Measurements from ENCODE around the gene MGA. TPM values are rescaled to one million over a fixed set of nuclear protein-coding genes. Genes with fewer than 3 reads are reported as not detected.

MGA gene
- polyA plus RNA-seq, 1 donor from 2014 or later = 17.8 TPM

DNA sequence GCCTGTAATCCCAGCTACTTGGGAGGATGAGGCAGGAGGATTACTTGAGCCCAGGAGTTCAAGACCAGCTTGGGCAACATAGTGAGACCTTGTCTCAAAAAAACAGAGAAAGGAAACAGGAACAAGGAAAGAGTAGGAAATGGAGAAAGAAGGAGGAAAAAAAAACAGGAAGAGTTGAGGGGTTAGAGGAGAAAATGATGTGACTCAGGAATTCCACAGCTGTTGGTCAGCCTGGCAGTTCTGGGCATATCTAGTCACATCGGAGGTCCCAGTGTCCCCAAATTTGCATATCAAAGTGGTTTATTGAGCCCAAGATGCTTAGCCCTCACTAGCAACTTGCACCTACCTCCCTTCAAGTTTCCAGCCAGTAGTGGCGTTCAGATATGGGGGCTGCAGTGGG lies 148.9 kb downstream of the MGA start:
- peaks cover 1% of the 10 kb centered on the region for H3K36me3 Mint-ChIP-seq
- H3K4me3 Mint-ChIP-seq = no peak overlapping the region

DNA sequence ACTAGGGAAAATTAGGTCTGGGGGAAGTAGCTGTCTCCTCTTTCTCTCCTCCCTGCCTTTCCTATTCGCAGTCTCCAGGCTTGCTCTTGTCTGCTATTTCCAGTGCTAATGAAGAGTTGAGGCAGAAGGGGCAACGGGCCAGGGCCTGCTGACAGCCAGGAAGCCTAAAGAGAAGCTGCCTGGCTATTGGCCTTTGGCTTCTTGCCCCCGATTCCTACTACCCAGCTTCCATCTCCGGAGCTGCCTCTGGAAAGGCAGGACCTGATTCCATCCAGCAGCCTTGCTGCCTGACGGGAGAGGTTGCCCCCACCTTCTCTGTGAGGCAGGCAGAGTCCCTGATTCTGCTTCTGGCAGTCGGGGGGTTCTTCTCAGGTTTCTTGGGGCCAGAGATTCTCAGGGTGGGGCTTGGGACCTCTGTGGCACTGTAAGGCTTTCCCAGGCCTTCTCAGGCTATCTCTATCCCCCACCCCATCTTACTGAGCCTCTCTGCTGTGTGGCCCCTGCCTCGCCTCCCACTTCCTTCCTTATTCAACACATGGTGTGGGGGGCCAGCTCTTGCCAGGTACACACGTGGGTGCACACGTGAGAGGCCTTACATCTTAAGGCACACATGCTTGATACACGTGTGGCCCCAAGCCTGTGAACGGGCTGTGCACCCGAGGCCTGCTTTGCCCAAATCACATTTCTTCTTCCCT lies 149.5 kb downstream of the MGA start:
- Mint-ChIP-seq H3K4me3 (no peak overlapping the region), H3K27ac (no peak overlapping the region), H3K9me3 (no peaks in the 10 kb centered on the region), H3K27me3 (no peaks in the 10 kb centered on the region), H3K4me1 (peaks cover 5 to 6% (median 6%) of the 10 kb centered on the region in 3 donors), H3K36me3 (peaks cover 1% of the 10 kb centered on the region)

More for the DNA sequence above, 148.9 kb downstream of the MGA start:
- H3K9me3 Mint-ChIP-seq = no peaks in the 10 kb centered on the region
- no peak overlapping the region for H3K27ac Mint-ChIP-seq
- no peaks in the 10 kb centered on the region for H3K27me3 Mint-ChIP-seq
- peaks cover 5 to 6% (median 6%) of the 10 kb centered on the region in 3 donors for H3K4me1 Mint-ChIP-seq

DNA sequence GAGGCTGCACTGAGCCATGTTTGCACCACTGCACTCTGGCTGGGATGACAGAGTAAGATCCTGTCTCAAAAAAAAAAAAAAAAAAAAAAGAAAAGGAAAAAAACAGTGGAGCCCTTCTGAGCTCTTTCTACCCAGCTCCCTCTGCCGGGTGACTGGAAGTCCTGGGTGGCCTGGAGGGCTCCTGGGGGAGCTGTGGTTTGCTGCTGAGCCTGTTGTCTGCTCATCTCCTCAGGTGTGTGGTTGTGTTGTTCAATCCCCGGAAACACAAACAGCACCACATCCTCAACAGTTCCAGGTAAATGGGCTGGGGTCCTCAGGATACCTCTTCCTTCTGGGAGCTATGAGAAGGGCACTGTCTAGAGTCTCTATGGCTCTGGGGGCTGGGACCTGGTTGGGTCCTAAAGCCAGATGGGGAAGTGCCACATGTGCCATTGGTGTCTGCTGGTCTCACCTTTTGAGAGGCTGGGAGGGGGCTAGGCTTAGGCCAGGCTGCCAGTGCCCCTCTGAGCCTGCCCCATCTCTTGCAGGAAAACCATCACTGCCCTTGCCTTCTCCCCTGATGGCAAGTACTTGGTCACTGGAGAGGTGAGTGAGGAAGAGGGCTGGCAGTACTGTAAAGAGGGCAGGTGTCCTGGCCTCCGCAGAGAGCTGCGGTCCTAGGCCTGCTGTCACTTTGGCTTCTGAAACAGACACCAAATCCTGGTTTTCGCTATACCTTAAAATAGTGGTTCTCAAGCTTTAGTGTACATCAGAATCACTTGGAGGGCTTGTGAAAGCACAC lies 150.6 kb downstream of the MGA start:
- Mint-ChIP-seq H3K27me3 (no peaks in the 10 kb centered on the region), H3K4me3 (peak overlapping the region in 1 of 4 donors; percentile 22), H3K36me3 (peaks cover 1% of the 10 kb centered on the region), H3K4me1 (peaks cover 5 to 6% (median 6%) of the 10 kb centered on the region in 3 donors), H3K9me3 (no peaks in the 10 kb centered on the region), H3K27ac (no peak overlapping the region)

DNA sequence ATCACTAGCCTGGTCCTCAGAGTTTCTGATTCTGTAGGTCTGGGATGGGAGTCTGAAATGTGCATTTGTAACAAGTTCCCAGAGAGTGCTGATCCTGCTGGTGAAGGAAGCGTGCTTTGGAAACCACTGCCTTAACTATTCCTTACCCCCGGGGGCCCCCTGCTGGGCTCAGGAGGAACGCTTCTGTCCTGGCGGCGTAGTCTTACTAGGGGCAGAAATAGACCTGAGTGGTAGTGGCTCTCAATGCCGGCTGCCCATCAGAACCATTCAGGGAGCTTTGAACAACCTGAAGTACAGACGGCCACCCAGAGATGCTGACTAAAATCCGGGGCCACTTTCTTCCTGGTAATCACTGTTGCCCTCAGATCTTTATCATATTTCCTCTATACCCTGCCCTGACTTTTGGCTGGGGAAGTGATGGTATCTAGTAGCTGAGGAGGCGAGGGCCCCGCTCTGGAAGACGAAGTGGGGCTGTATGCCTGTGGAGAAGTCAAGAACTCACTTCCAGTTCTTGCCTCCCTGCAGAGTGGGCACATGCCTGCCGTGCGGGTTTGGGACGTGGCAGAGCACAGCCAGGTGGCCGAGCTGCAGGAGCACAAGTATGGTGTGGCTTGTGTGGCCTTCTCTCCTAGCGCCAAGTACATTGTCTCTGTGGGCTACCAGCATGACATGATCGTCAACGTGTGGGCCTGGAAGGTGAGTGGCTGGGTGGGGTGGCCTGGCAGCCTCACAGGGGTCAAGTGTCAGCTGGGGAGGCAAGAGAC lies 151.4 kb downstream of the MGA start:
- peak overlapping the region in 1 of 4 donors; percentile 22 for H3K4me3 Mint-ChIP-seq
- no peaks in the 10 kb centered on the region for H3K27me3 Mint-ChIP-seq

DNA sequence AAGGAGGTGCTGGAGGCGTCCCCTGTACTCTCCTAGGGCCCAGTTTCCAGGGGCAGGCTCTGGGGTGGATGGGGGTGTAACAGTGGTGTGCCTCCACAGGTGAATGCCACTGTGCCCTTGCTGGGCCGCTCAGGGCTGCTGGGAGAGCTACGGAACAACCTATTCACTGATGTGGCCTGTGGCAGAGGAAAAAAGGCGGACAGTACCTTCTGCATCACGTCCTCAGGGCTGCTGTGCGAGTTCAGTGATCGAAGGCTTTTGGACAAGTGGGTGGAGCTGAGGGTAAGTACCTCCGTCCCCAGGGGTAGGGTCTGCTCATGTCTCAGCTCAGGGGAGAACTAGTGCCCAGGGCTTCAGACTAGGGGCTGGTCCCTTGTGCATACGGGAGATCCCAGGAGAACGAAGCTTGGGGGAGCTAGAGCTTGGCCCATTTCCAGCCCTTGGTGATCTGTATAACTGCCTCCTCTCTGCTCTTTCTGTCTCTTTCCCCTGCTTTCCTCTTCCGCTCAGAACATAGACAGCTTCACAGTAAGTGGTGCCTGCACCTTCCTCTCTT lies 152.7 kb downstream of the MGA start:
- Mint-ChIP-seq H3K9me3 (no peaks in the 10 kb centered on the region), H3K4me3 (peak overlapping the region in 1 of 4 donors; percentile 2), H3K27ac (no peak overlapping the region), H3K27me3 (no peaks in the 10 kb centered on the region), H3K36me3 (peaks cover 1% of the 10 kb centered on the region), H3K4me1 (peaks cover 5 to 6% (median 6%) of the 10 kb centered on the region in 3 donors)

More for the DNA sequence above, 151.4 kb downstream of the MGA start:
- peaks cover 5 to 6% (median 6%) of the 10 kb centered on the region in 3 donors for H3K4me1 Mint-ChIP-seq
- H3K9me3 Mint-ChIP-seq = no peaks in the 10 kb centered on the region
- peaks cover 1% of the 10 kb centered on the region for H3K36me3 Mint-ChIP-seq
- H3K27ac Mint-ChIP-seq = no peak overlapping the region

DNA sequence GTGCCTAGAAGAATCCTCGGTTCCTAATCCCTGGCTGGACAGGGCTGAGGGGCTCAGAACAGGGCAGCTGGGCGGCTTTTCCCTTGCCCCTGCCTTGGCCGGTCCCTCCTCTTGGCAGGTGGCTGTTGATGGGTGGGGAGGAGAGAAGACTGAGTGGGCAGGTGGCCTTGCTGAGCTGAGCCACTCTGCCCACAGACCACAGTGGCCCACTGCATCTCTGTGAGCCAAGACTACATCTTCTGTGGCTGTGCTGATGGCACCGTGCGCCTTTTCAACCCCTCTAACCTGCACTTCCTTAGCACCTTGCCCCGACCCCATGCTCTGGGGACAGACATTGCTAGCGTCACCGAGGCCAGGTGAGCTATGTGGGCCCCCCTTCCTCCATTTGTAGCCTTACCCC lies 153.2 kb downstream of the MGA start:
- H3K4me1 Mint-ChIP-seq = peaks cover 5 to 6% (median 6%) of the 10 kb centered on the region in 3 donors
- H3K4me3 Mint-ChIP-seq = no peak overlapping the region
- H3K36me3 Mint-ChIP-seq = peaks cover 1% of the 10 kb centered on the region
- no peaks in the 10 kb centered on the region for H3K27me3 Mint-ChIP-seq
- no peaks in the 10 kb centered on the region for H3K9me3 Mint-ChIP-seq
- H3K27ac Mint-ChIP-seq = no peak overlapping the region

DNA sequence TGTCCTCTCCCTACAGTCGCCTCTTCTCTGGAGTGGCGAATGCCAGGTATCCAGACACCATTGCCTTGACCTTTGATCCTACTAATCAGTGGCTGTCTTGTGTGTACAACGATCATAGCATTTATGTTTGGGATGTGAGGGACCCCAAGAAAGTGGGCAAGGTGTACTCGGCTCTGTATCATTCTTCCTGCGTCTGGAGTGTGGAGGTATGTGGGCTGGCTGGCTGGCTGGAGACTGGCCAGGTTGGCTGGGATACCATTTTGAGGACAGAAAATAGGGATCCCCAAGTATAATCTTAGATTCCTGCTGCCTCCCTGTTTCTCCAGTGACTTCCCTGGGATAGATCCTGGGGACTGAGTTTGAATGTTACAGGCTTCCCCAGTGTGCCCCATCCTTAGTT lies 154.3 kb downstream of the MGA start:
- Mint-ChIP-seq H3K4me3 (no peak overlapping the region), H3K27ac (no peak overlapping the region), H3K27me3 (no peaks in the 10 kb centered on the region), H3K36me3 (peaks cover 3% of the 10 kb centered on the region), H3K4me1 (peaks cover 5 to 6% (median 6%) of the 10 kb centered on the region in 3 donors), H3K9me3 (no peaks in the 10 kb centered on the region)

DNA sequence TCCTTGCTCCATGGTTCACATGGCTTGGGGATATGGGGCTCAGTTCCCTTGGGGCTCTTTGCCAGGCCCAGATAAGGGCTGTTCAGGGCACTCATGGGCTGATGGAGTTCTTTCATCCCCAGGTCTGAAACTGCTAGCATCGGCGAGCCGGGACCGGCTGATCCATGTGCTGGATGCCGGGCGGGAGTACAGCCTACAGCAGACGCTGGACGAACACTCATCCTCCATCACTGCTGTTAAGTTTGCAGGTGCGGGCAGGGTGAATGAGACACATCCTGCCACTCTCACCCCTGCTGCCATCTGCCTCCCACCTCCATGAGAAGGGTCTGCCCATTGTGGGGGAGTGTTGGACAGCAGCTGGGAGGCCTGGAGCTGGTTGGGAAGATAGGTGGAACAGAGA lies 156.6 kb downstream of the MGA start:
- H3K4me1 Mint-ChIP-seq = no peaks in the 10 kb centered on the region
- H3K4me3 Mint-ChIP-seq = no peak overlapping the region
- no peak overlapping the region for H3K27ac Mint-ChIP-seq
- H3K9me3 Mint-ChIP-seq = no peaks in the 10 kb centered on the region
- peaks cover 2% of the 10 kb centered on the region for H3K36me3 Mint-ChIP-seq
- no peaks in the 10 kb centered on the region for H3K27me3 Mint-ChIP-seq

DNA sequence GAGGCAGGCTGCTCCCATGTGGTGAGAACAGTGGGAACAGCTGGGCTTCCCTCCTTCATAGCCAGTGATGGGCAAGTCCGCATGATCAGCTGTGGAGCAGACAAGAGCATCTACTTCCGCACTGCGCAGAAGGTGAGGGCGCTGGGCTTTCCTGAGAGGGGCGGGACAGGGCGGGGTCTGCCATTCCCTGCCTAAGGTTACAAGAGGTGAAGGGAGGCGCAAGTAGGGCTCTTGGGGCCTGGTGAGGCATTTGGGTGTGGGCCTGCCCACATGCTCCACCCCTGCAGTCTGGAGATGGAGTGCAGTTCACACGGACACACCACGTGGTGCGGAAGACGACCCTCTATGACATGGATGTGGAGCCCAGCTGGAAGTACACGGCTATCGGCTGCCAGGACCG lies 157.1 kb downstream of the MGA start:
- Mint-ChIP-seq H3K36me3 (peaks cover 2% of the 10 kb centered on the region), H3K4me1 (no peaks in the 10 kb centered on the region), H3K27ac (no peak overlapping the region), H3K4me3 (no peak overlapping the region), H3K27me3 (no peaks in the 10 kb centered on the region), H3K9me3 (no peaks in the 10 kb centered on the region)

DNA sequence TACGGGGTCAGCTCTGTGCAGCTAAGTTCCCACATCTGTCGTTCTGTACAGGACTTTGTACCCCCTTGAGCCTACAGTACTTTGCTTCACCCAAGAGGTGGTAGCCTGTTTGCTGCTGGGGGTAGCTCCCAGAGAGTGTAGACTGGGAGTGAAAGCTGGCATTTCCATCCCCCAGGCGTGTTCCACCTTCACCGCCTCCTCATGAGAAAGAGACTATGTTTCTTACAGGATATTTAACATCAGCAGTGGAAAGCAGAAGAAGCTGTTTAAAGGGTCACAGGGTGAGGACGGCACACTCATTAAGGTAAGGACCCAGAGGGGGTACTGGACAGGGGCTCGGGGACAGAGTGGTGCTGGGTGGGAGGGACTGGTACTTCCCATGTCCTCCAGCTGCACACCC lies 157.6 kb downstream of the MGA start:
- H3K4me1 Mint-ChIP-seq = no peaks in the 10 kb centered on the region
- H3K9me3 Mint-ChIP-seq = no peaks in the 10 kb centered on the region
- H3K27me3 Mint-ChIP-seq = no peaks in the 10 kb centered on the region
- H3K4me3 Mint-ChIP-seq = no peak overlapping the region
- H3K36me3 Mint-ChIP-seq = peaks cover 2% of the 10 kb centered on the region
- no peak overlapping the region for H3K27ac Mint-ChIP-seq

DNA sequence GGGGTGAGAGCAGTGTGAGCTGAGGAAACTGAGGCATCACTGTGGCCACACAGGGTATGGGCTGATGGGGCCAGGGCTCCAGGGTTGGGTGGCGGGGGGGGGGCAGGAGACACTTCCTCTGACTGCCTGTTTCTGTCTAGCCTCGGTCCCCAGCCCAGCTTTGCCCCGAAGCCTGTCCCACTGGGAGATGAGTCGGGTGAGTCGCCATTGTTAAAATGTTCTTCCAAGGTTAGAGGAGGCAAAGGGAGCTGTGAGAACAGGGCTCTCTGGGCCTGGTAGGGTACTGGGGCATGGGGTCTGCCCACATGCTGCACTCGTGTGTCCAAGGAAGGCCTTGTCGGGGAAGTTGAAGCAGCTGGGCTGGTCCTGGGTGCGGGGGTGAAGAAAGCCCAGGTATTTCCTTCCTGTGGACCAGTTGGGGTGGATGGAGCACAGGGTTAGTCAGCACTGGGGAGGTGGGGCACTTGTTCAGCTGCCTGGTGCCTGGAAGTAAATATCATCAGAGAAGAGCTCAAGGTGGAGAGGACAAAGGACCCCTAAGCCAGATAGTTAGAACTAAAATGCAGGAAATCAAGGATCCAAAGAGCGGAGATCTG lies 159.3 kb downstream of the MGA start:
- Mint-ChIP-seq H3K27me3 (no peaks in the 10 kb centered on the region), H3K36me3 (peaks cover 2% of the 10 kb centered on the region), H3K9me3 (no peaks in the 10 kb centered on the region), H3K4me3 (no peak overlapping the region), H3K27ac (no peak overlapping the region), H3K4me1 (no peaks in the 10 kb centered on the region)

DNA sequence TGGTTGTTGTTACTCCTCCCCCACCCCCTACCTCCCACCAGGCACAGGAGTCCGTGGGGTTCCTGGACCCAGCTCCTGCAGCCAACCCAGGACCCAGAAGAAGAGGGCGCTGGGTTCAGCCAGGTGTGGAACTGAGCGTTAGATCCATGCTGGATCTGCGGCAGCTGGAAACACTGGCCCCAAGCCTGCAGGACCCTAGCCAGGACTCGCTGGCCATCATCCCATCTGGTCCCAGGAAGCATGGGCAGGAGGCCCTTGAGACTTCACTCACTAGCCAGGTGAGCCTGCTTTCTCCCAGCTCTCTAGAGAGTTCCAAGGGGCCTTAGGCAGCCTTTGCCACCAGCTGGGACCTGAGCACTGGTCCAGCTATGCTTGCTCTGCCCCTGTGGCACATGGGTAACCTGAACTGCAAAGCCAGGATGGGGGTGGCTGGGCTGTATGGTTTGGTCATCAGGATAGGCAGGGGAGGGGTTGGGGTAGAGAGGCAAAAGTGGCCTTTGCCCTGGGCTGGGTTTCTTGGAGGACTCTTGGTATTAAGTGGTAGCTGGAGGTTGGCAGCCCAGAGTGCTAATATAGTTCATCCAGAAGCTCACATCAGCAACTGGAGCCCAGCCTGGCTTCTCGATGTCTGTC lies 160.7 kb downstream of the MGA start:
- Mint-ChIP-seq H3K27ac (peak overlapping the region in 1 of 3 donors; percentile 8), H3K27me3 (no peaks in the 10 kb centered on the region), H3K4me3 (peak overlapping the region in 1 of 4 donors; percentile 75), H3K4me1 (no peaks in the 10 kb centered on the region), H3K9me3 (no peaks in the 10 kb centered on the region), H3K36me3 (peaks cover 2% of the 10 kb centered on the region)

DNA sequence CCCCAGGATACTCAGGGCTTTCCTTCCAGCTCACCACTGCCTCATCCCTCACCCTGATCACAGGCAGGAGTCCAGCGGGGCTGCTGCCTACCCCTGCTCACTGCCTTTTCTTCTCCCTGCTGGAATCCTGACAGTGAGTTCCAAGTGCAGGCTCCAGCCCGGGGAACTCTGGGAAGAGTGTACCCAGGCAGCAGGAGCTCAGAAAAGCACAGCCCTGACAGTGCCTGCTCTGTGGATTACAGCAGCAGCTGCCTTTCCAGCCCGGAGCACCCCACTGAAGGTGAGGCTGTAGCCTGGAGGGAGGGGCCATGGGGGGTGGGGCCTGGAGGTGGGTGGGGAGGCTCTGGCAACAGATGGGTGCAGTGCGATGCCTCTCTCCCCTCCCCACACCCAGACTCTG lies 161.6 kb downstream of the MGA start:
- H3K27me3 Mint-ChIP-seq = no peaks in the 10 kb centered on the region
- peaks cover 0 to 2% (median 1%) of the 10 kb centered on the region in 3 donors for H3K4me1 Mint-ChIP-seq
- H3K9me3 Mint-ChIP-seq = no peaks in the 10 kb centered on the region
- peaks cover 2% of the 10 kb centered on the region for H3K36me3 Mint-ChIP-seq
- no peak overlapping the region for H3K4me3 Mint-ChIP-seq
- peak overlapping the region in 1 of 3 donors; percentile 8 for H3K27ac Mint-ChIP-seq

DNA sequence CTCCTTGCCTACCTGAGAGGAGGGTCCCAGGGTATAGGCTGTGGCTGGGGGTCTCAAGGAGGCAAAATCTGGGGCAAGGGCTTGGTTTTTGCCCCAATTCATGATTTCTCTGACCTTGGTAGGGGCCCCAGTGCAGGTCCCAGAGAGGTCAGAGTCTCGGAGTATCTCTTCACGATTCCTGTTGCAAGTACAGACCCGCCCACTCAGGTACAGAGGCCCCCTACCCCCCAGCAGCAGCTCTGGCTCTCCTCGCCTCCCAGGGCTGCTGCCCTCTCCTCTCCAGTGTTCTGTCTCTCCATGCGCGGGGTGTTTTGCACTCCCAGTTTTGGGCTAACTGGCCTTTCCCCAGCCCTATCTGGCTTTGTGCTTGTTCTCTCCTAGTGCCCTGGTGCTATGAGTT lies 162.3 kb downstream of the MGA start:
- H3K4me3 Mint-ChIP-seq = peak overlapping the region in 1 of 4 donors; percentile 52
- H3K9me3 Mint-ChIP-seq = no peaks in the 10 kb centered on the region
- peaks cover 2% of the 10 kb centered on the region for H3K36me3 Mint-ChIP-seq
- peaks cover 0 to 2% (median 1%) of the 10 kb centered on the region in 3 donors for H3K4me1 Mint-ChIP-seq
- no peaks in the 10 kb centered on the region for H3K27me3 Mint-ChIP-seq
- H3K27ac Mint-ChIP-seq = peak overlapping the region in 1 of 3 donors; percentile 55
